Nasal cavity respiratory epithelium epithelial cell of viscerocranial mucosa (primary cell): ENCODE measurements around the gene SCNM1. TPM values are rescaled to one million over a fixed set of nuclear protein-coding genes. Genes with fewer than 3 reads are reported as not detected.

Experiments
- total RNA-seq: library from RNA; depleted of rRNA; stranded (reverse); fragments of >200 nt; gene quantifications from 2 replicates; pipeline ENCODE4 v1.2.3, GENCODE V29; 2014

Gene SCNM1, protein sequence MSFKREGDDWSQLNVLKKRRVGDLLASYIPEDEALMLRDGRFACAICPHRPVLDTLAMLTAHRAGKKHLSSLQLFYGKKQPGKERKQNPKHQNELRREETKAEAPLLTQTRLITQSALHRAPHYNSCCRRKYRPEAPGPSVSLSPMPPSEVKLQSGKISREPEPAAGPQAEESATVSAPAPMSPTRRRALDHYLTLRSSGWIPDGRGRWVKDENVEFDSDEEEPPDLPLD
- total RNA-seq = 24.1 and 24.3 TPM in 2 replicates

DNA sequence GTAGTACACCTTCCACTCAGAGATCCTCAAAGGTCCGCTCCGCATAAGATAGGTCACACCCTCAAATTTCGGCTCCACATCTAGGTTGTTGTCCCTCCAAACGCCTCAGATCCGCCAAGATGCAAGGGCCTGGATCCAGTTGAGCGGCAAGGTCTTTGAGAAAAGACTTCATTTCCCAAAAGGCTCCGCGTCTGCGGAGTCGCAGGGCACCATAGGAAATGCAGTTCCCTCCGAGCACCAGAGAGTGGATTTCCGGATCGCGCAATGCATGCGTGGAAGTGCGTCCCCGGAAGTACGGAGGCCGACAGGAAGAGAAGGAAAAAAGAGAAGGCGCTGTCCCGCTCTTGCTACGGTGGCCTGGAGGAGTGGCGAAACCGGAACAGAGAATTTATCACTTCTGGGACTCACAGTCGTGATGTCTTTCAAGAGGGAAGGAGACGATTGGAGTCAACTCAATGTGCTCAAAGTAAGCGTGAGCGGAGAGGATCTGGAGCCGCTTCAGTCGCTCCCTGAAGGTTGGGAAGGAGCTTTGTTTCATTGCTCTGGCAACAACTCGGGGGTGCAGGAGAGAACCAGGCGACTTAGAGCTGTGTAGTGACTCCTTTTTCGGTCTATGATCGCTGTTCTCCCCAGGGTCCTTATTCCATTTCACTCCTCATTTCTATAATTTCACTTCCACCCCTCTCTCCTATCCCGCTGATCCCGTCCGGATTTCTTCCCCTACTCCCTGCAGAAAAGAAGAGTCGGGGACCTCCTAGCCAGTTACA, at the start of gene SCNM1, which contains the start of gene LYSMD1:
TSS of gene SCNM1 (plus strand) at position 407 of the 767 bp plus-strand sequence. CDS start at position 416, 9 bp downstream.
TSS of gene LYSMD1 (minus strand) at position 165 of the 767 bp plus-strand sequence. CDS start 644 bp downstream, outside the sequence.

DNA sequence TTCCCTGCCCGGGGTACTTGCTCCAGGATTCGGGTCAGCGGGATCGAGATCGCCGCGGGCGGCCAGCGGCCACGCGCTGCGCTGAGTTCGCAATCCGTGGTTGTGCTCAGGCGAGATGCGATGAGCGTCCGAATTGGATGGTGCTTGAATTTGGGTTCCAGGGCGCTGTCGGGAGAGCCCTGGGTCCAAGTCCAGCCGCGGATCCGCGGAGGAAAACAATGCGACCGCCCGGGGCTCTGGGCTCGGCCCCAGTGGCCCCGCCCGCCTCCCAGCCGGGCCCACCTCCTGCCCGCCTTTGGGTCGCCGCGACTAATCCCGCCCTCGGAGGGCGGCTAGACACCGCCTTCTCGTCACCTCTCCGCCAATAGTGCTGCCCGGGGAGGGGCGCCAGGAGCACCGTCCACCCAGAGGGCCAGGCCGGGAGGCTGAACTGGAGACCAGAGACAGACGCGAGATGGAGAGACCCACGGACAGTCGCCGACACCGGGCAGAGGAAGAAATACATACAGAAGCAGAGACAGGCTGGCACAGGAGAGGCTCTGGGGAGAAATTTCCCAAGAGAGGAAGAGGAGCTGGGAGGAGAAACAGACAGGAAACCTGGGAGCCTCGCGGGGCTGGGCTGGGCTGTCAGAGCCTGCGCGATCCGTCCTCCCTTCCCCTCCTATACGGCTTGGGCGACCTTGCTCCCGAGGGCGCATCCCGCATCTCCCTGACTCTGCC, 19.4 kb upstream of the SCNM1 start, which contains the start of gene SEMA6C:
TSS of gene SEMA6C (minus strand) at position 220 of the 720 bp plus-strand sequence. CDS start 4,010 bp downstream, outside the sequence.

DNA sequence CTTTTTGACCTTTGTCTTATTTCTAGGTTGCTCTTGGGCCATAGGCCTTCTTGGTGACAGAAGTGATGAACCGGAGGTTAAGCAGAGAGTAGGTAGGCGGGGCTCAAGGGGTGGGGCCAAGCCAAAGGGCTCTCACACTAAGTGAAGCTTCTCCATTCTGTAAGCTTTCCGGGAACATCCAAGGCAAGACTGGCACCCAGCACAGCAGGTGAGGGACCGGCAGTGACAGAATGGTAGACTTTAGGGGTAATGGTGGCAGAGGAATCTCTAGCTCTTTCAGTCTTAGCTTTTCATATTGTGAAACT, 9.5 kb upstream of the SCNM1 start, which contains the start of gene TNFAIP8L2:
TSS of gene TNFAIP8L2 (plus strand) at position 135 of the 305 bp plus-strand sequence. CDS start 2,049 bp downstream, outside the sequence.

DNA sequence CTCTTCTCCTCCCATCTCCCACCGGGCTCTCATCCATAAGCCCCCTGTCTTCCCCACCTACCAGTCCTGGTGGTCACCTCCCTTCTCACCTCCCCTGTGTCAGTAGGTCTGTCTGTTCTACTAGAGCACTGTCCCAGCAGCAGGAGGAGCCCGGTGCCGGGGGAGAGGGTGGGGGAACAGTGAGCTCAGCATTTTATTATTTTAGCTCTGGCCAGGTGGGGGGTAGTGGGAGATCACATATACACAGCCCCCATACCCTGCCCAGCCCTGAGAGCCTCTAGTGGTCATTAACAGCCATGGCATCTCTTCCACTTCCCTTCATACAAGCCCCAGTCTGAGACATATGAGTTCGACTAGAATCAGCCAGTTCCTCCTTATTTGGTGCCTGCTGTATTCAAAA, 9.9 kb downstream of the SCNM1 start, which contains the start of gene TMOD4:
TSS of gene TMOD4 (minus strand) at position 119 of the 400 bp plus-strand sequence. CDS start 1,106 bp downstream, outside the sequence.

DNA sequence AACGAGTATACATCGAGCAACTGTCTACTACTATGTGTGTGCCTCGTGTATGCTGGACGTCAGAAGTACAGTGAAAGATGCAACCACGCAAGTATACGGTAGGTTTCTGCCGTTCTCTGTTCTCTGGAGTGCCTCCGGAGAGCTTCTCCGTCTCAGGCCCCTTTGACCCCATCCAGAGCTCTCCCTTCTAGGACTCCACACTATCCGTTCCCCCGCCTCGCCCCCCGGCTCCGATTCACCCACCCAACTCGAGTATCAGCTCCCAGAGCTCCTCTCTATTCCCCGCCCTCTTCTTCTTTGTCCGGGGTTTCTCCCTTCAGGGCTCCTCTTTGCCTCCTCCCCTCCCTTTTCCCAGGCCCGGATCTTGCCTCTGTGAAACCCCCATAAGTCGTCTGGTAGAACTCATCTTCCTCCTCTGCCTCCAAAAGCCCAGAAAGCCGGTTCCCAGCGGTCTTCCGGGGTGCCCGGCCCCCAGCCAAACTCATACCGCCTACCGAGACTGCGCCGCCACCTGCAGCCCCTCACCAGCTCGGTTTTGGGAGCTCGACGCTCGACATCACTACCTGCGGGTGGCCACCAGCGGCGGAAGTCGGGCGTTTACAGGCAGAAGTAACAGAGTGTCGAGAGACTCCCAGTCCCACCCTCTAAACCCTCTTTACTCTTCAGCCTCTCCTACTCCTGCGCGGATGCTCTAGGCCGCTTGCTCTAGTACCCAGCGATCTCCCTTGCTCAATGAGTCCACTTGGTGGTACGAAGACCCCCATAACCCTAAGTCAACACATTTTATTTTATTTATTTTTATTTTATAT, 23.9 kb downstream of the SCNM1 start, which contains the start of gene VPS72:
TSS of gene VPS72 (minus strand) at position 561 of the 809 bp plus-strand sequence. CDS start at position 485, 76 bp downstream.

DNA sequence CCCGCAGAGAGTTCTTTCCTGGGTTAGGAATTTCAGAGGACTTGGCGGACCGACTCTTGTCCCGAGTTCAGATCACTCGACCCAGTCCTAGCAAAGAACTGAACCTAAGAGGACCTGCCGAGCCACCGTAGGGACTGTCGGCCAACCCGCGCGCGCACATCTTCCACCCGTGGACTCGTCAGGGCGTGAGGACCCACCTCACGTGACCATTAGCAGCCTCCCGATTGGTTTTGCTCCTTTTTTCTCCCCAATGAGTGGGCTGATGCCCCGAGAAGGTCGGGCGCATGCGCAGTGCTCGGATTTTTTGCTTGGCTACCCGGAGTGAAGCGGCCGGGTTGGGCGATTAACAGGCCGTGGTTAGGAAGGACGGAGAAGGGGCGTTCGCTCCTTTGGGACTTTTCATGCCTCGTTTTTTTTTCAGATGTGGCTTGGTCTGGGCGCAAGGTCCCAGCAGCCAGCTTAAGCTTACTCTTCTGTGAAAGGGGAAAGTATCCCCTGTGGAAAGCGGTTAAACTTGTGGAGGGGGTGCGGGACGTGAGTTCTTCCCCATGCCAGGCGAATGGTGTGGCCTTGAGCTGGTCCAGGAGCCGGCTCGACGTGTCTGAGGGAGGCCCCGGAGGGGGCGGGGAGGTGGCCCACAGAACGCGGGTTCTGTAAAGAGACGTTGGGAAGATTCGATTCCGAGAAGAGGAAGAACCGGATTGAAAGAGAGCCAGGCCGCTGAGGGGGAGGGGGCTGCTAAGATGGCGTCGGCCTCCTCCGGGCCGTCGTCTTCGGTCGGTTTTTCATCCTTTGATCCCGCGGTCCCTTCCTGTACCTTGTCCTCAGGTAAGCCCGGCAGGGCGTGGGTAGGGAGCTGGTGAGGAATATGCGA, 32.5 kb downstream of the SCNM1 start, which contains the start of gene PIP5K1A:
TSS of gene PIP5K1A (plus strand) at position 299 of the 874 bp plus-strand sequence. CDS start at position 744, 445 bp downstream.

Other genes starting within 250 kb of the SCNM1 start
- gene SETDB1, start 239.8 kb upstream of the SCNM1 start, total RNA-seq = 23.2 and 36.7 TPM in 2 replicates
- 83.7 and 101 TPM in 2 replicates for gene CERS2, start 191.3 kb upstream of the SCNM1 start, total RNA-seq
- gene ANXA9, start 183.9 kb upstream of the SCNM1 start, total RNA-seq = 0.50 and 0.68 TPM in 2 replicates
- 5.5 and 10.3 TPM in 2 replicates for gene MINDY1, start 159.2 kb upstream of the SCNM1 start, total RNA-seq
- 10.3 and 11.6 TPM in 2 replicates for gene PRUNE1, start 157.7 kb upstream of the SCNM1 start, total RNA-seq
- 3.3 and 7.5 TPM in 2 replicates for gene BNIPL, start 129.6 kb upstream of the SCNM1 start, total RNA-seq
- 0.71 and 1.0 TPM in 2 replicates for gene C1orf56, start 118.4 kb upstream of the SCNM1 start, total RNA-seq
- gene CDC42SE1, start 106.5 kb upstream of the SCNM1 start, total RNA-seq = 111 and 152 TPM in 2 replicates
- gene MLLT11, start 105.7 kb upstream of the SCNM1 start, total RNA-seq = 1.7 and 3.3 TPM in 2 replicates
- 17.1 and 27.1 TPM in 2 replicates for gene GABPB2, start 95.4 kb upstream of the SCNM1 start, total RNA-seq
- 0.34 and 1.3 TPM in 2 replicates for gene SEMA6C, start 19.5 kb upstream of the SCNM1 start, total RNA-seq
- gene TNFAIP8L2, start 9.5 kb upstream of the SCNM1 start, total RNA-seq = not detected in 2 replicates
- gene LYSMD1, start 242 bp upstream of the SCNM1 start, total RNA-seq = 5.8 and 6.5 TPM in 2 replicates
- gene TMOD4, start 9.8 kb downstream of the SCNM1 start, total RNA-seq = 0.21 TPM in 1 of 2 replicates, not detected in the other
- 48.7 and 56.0 TPM in 2 replicates for gene VPS72, start 24.1 kb downstream of the SCNM1 start, total RNA-seq
- gene PIP5K1A, start 32.4 kb downstream of the SCNM1 start, total RNA-seq = 84.6 and 96.4 TPM in 2 replicates
- 166 and 202 TPM in 2 replicates for gene PSMD4, start 88.6 kb downstream of the SCNM1 start, total RNA-seq
- gene ZNF687, start 116.2 kb downstream of the SCNM1 start, total RNA-seq = 12.3 and 17.9 TPM in 2 replicates
- 27.7 and 51.7 TPM in 2 replicates for gene PI4KB, start 161.3 kb downstream of the SCNM1 start, total RNA-seq
- gene RFX5, start 181.1 kb downstream of the SCNM1 start, total RNA-seq = 11.3 and 37.7 TPM in 2 replicates
- gene SELENBP1, start 206.6 kb downstream of the SCNM1 start, total RNA-seq = 1.0 and 2.7 TPM in 2 replicates
- 210 and 365 TPM in 2 replicates for gene PSMB4, start 233.4 kb downstream of the SCNM1 start, total RNA-seq